Stimulated activated CD8-positive, alpha-beta memory T cell treated with anti-CD3 and anti-CD28 coated beads, Interleukin-2, amount 100 ng/mL, for 48 hours (primary cell): Measurements from ENCODE around the gene ZDHHC21.
"Not testable (repeated sequence)": the region's sequence is repeated elsewhere in the genome, so short reads cannot be mapped to it uniquely, and the experiment has no call there.

Experiments used
- DNase-seq, 2 donors: peaks; one replicate each; pipeline ENCODE4 v3.0.0-alpha.2; 2020; ENCODE audit warnings: low read depth in 2 of 2

Gene ZDHHC21

GRCh38 chr9:14682616-14683015 lies 10.6 kb downstream of the ZDHHC21 start:
- not testable (repeated sequence) for DNase-seq

- DNase-seq = no peak
Measured at GRCh38 chr9:14678776-14679175, 14.5 kb downstream of the ZDHHC21 start.

- DNase-seq = no peak
Measured at GRCh38 chr9:14677872-14678271, 15.4 kb downstream of the ZDHHC21 start.

GRCh38 chr9:14677396-14677795 lies 15.8 kb downstream of the ZDHHC21 start:
- no peak for DNase-seq

GRCh38 chr9:14674630-14675029 lies 18.6 kb downstream of the ZDHHC21 start:
- no peak for DNase-seq

- DNase-seq = no peak
Measured at GRCh38 chr9:14671377-14671776, 21.9 kb downstream of the ZDHHC21 start.

GRCh38 chr9:14670718-14671117 lies 22.5 kb downstream of the ZDHHC21 start:
- no peak for DNase-seq

GRCh38 chr9:14664022-14664421 lies 29.2 kb downstream of the ZDHHC21 start:
- not testable (repeated sequence) for DNase-seq

GRCh38 chr9:14662060-14662453 lies 31.2 kb downstream of the ZDHHC21 start:
- DNase-seq = no peak

- no peak for DNase-seq
Measured at GRCh38 chr9:14661421-14662059, 31.7 kb downstream of the ZDHHC21 start.

GRCh38 chr9:14660721-14661120 lies 32.5 kb downstream of the ZDHHC21 start:
- DNase-seq = no peak

GRCh38 chr9:14654932-14655331 lies 38.3 kb downstream of the ZDHHC21 start:
- no peak for DNase-seq

GRCh38 chr9:14653511-14653910 lies 39.7 kb downstream of the ZDHHC21 start:
- DNase-seq = no peak

GRCh38 chr9:14652729-14653377 lies 40.4 kb downstream of the ZDHHC21 start:
- no peak for DNase-seq

GRCh38 chr9:14650596-14650995 lies 42.6 kb downstream of the ZDHHC21 start:
- DNase-seq = no peak

GRCh38 chr9:14645648-14646047 lies 47.6 kb downstream of the ZDHHC21 start:
- no peak for DNase-seq

- DNase-seq = no peak
Measured at GRCh38 chr9:14640967-14641366, 52.3 kb downstream of the ZDHHC21 start.

GRCh38 chr9:14640294-14640693 lies 52.9 kb downstream of the ZDHHC21 start:
- no peak for DNase-seq

GRCh38 chr9:14633906-14634565 lies 59.2 kb downstream of the ZDHHC21 start:
- DNase-seq = no peak

GRCh38 chr9:14633148-14633547 lies 60.1 kb downstream of the ZDHHC21 start:
- DNase-seq = no peak

GRCh38 chr9:14627513-14627912 lies 65.7 kb downstream of the ZDHHC21 start:
- no peak for DNase-seq

GRCh38 chr9:14618836-14619420 lies 74.3 kb downstream of the ZDHHC21 start:
- DNase-seq = no peak
